Neural progenitor cell (in vitro differentiated cells): ENCODE measurements around the gene RNF169. TPM values are rescaled to one million over a fixed set of nuclear protein-coding genes. Genes with fewer than 3 reads are reported as not detected.
A peak's percentile ranks its signal among the peaks of the same experiment; 100 is the strongest.

Source experiments
- DNase-seq: peaks from one replicate; pipeline ENCODE4 v3.0.0-alpha.2; 2016; ENCODE audit warnings: low spot score
- H2AFZ ChIP-seq: fragments of 200-600 bp; sonication (generic); replicated peaks from 2 replicates; pipeline ENCODE4 v1.6.1; 2016; ENCODE audit warnings: antibody characterized with exemption
- H3F3A ChIP-seq: fragments of 200-600 bp; sonication (generic); 2 replicates; pipeline ENCODE4 v1.6.1; 2016; ENCODE audit warnings: antibody characterized with exemption, low read depth
- H3K27ac ChIP-seq: fragments of 200-600 bp; sonication (generic); 2 replicates; pipeline ENCODE4 v1.5.1; 2016; ENCODE audit warnings: mild to moderate bottlenecking
- H3K27me3 ChIP-seq: fragments of 200-600 bp; sonication (generic); 2 replicates; pipeline ENCODE4 v1.6.1; 2016; ENCODE audit warnings: mild to moderate bottlenecking, moderate library complexity
- H3K36me3 ChIP-seq: fragments of 200-600 bp; sonication (generic); 2 replicates; pipeline ENCODE4 v1.5.1; 2016
- H3K4me1 ChIP-seq: fragments of 200-600 bp; sonication (generic); 2 replicates; pipeline ENCODE4 v1.6.1; 2016; ENCODE audit warnings: mixed run types
- H3K4me2 ChIP-seq: fragments of 200-600 bp; sonication (generic); 2 replicates; pipeline ENCODE4 v1.6.1; 2016
- H3K4me3 ChIP-seq: fragments of 200-600 bp; sonication (generic); 2 replicates; pipeline ENCODE4 v1.5.1; 2016
- H3K79me2 ChIP-seq: fragments of 200-600 bp; sonication (generic); 2 replicates; pipeline ENCODE4 v1.6.1; 2016; ENCODE audit warnings: low read depth
- H3K9ac ChIP-seq: fragments of 200-600 bp; sonication (generic); 2 replicates; pipeline ENCODE4 v1.6.1; 2016
- H3K9me3 ChIP-seq: fragments of 200-600 bp; sonication (generic); 2 replicates; pipeline ENCODE4 v1.5.1; 2016; ENCODE audit warnings: low read depth
- H4K20me1 ChIP-seq: fragments of 200-600 bp; sonication (generic); 2 replicates; pipeline ENCODE4 v1.6.1; 2016; ENCODE audit warnings: low read depth
- H3K27ac Mint-ChIP-seq: 3 replicates; pipeline ENCODE4 v1.8.0; 2021; ENCODE audit warnings: mixed read lengths
- H3K27me3 Mint-ChIP-seq: 2 replicates; pipeline ENCODE4 v1.8.0; 2022; ENCODE audit warnings: low read depth, mild to moderate bottlenecking, inconsistent platforms, moderate library complexity, mixed read lengths; ENCODE audit not compliant: insufficient read depth
- H3K36me3 Mint-ChIP-seq: 3 replicates; pipeline ENCODE4 v1.8.0; 2021; ENCODE audit warnings: mixed read lengths
- H3K4me1 Mint-ChIP-seq: 3 replicates; pipeline ENCODE4 v1.8.0; 2021; ENCODE audit warnings: mixed read lengths
- H3K4me3 Mint-ChIP-seq: 3 replicates; pipeline ENCODE4 v1.8.0; 2021; ENCODE audit warnings: mild to moderate bottlenecking, moderate library complexity, mixed read lengths
- H3K9me3 Mint-ChIP-seq: 3 replicates; pipeline ENCODE4 v1.8.0; 2020; ENCODE audit warnings: mixed read lengths
- EZH2 ChIP-seq: fragments of 200-600 bp; sonication (generic); IDR thresholded peaks from 2 replicates; pipeline ENCODE4 v1.6.1; 2017; ENCODE audit warnings: antibody characterized with exemption, mild to moderate bottlenecking, moderate library complexity
- EZH2phosphoT487 ChIP-seq: fragments of 200-600 bp; sonication (generic); IDR thresholded peaks from 2 replicates; pipeline ENCODE4 v1.6.1; 2017; ENCODE audit warnings: antibody characterized with exemption
- total RNA-seq: library from RNA; depleted of rRNA; stranded (reverse); fragments of >200 nt; gene quantifications from 2 replicates; pipeline ENCODE4 v1.2.3, GENCODE V29; 2015; ENCODE audit warnings: low replicate concordance
- TF ChIP-seq, protein P1 (sequence below): fragments of 200-600 bp; sonication (generic); IDR thresholded peaks from 2 replicates; pipeline ENCODE4 v1.5.1; 2017; ENCODE audit warnings: antibody characterized with exemption, mild to moderate bottlenecking

The RNF169 gene
- total RNA-seq, 1 donor from 2014 or later, result 30.2 TPM

DNA sequence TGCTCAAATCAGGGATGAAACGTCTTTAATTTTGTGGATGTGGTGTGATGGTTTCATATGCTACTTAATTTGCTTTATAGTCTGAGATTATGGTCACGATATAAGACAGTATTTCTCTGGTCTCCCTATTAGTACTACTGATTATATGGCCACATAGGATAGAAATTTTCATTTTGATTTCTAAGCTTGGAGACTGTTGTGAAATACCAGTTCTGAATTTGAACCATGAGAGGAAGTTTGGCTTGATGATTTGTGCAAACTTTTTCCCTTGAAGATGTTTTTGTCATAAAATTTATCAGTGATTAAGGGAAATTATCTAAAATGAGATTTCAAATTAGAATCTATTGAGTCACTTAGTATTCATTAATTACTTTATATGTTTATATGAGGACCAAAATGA, 2.7 kb downstream of the RNF169 start:
- Mint-ChIP-seq H3K36me3 (peaks cover 21% of the 10 kb centered on the region), H3K27ac (no peak overlapping the region)
- peaks cover 70% of the 10 kb centered on the region for H3K79me2 ChIP-seq

GRCh38 chr11:74754507-74755252, 6.0 kb downstream of the RNF169 start:
- Mint-ChIP-seq H3K4me3 (no peak overlapping the region), H3K27ac (no peak overlapping the region), H3K9me3 (peaks cover 11% of the 10 kb centered on the region), H3K36me3 (peaks cover 21% of the 10 kb centered on the region), H3K27me3 (no peaks in the 10 kb centered on the region), H3K4me1 (peaks cover 9% of the 10 kb centered on the region)
- H3K9me3 ChIP-seq, result no peaks in the 10 kb centered on the region
- no peaks in the 10 kb centered on the region for H3K27me3 ChIP-seq
- peaks cover under 1% of the 10 kb centered on the region for H3F3A ChIP-seq
- no peak overlapping the region for H3K9ac ChIP-seq
- no peak for DNase-seq
- TF ChIP-seq, protein P1, sequence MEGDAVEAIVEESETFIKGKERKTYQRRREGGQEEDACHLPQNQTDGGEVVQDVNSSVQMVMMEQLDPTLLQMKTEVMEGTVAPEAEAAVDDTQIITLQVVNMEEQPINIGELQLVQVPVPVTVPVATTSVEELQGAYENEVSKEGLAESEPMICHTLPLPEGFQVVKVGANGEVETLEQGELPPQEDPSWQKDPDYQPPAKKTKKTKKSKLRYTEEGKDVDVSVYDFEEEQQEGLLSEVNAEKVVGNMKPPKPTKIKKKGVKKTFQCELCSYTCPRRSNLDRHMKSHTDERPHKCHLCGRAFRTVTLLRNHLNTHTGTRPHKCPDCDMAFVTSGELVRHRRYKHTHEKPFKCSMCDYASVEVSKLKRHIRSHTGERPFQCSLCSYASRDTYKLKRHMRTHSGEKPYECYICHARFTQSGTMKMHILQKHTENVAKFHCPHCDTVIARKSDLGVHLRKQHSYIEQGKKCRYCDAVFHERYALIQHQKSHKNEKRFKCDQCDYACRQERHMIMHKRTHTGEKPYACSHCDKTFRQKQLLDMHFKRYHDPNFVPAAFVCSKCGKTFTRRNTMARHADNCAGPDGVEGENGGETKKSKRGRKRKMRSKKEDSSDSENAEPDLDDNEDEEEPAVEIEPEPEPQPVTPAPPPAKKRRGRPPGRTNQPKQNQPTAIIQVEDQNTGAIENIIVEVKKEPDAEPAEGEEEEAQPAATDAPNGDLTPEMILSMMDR, result no peak
- TF ChIP-seq EZH2 (no peak), EZH2phosphoT487 (no peak)
- H3K4me1 ChIP-seq, result peaks cover 3% of the 10 kb centered on the region
- H3K4me2 ChIP-seq, result no peak overlapping the region
- H3K27ac ChIP-seq, result no peak overlapping the region
- peaks cover 69% of the 10 kb centered on the region for H3K79me2 ChIP-seq
- H3K4me3 ChIP-seq, result no peak overlapping the region
- peaks cover 17% of the 10 kb centered on the region for H4K20me1 ChIP-seq
- no peaks in the 10 kb centered on the region for H3K36me3 ChIP-seq
- H2AFZ ChIP-seq, result no peak overlapping the region

More for the DNA sequence above, 2.7 kb downstream of the RNF169 start:
- H2AFZ ChIP-seq, result no peak overlapping the region
- no peak overlapping the region for H3K4me3 ChIP-seq
- peaks cover 4% of the 10 kb centered on the region for H3F3A ChIP-seq
- Mint-ChIP-seq H3K4me3 (peak overlapping the region; percentile 73), H3K27me3 (peaks cover 3% of the 10 kb centered on the region), H3K4me1 (peaks cover 22% of the 10 kb centered on the region), H3K9me3 (peaks cover 7% of the 10 kb centered on the region)
- no peaks in the 10 kb centered on the region for H3K27me3 ChIP-seq
- H3K36me3 ChIP-seq, result no peaks in the 10 kb centered on the region
- H3K4me2 ChIP-seq, result no peak overlapping the region
- no peaks in the 10 kb centered on the region for H3K9me3 ChIP-seq
- H4K20me1 ChIP-seq, result peaks cover 19% of the 10 kb centered on the region
- TF ChIP-seq EZH2phosphoT487 (no peak), EZH2 (no peak)
- TF ChIP-seq, protein P1, result no peak
- no peak overlapping the region for H3K27ac ChIP-seq
- H3K9ac ChIP-seq, result no peak overlapping the region
- peaks cover 11% of the 10 kb centered on the region for H3K4me1 ChIP-seq
- DNase-seq, result no peak

GRCh38 chr11:74755395-74755995, 6.8 kb downstream of the RNF169 start:
- Histone ChIP-seq H3K4me2 (no peak overlapping the region), H3K36me3 (no peaks in the 10 kb centered on the region), H3K27me3 (no peaks in the 10 kb centered on the region), H3K4me3 (no peak overlapping the region), H3K4me1 (no peaks in the 10 kb centered on the region), H4K20me1 (peaks cover 11% of the 10 kb centered on the region), H3K9me3 (no peaks in the 10 kb centered on the region), H3K79me2 (peaks cover 61% of the 10 kb centered on the region), H3K27ac (no peak overlapping the region), H2AFZ (no peak overlapping the region), H3K9ac (no peak overlapping the region), H3F3A (no peaks in the 10 kb centered on the region)
- Mint-ChIP-seq H3K27ac (no peak overlapping the region), H3K4me3 (no peak overlapping the region), H3K27me3 (no peaks in the 10 kb centered on the region), H3K4me1 (peaks cover 3% of the 10 kb centered on the region), H3K9me3 (peaks cover 11% of the 10 kb centered on the region), H3K36me3 (peaks cover 19% of the 10 kb centered on the region)
- no peak for DNase-seq
- TF ChIP-seq EZH2phosphoT487 (no peak), EZH2 (no peak)
- TF ChIP-seq, protein P1, result no peak
